ENCODE results near the gene MRPL40.

Gene MRPL40

DNA sequence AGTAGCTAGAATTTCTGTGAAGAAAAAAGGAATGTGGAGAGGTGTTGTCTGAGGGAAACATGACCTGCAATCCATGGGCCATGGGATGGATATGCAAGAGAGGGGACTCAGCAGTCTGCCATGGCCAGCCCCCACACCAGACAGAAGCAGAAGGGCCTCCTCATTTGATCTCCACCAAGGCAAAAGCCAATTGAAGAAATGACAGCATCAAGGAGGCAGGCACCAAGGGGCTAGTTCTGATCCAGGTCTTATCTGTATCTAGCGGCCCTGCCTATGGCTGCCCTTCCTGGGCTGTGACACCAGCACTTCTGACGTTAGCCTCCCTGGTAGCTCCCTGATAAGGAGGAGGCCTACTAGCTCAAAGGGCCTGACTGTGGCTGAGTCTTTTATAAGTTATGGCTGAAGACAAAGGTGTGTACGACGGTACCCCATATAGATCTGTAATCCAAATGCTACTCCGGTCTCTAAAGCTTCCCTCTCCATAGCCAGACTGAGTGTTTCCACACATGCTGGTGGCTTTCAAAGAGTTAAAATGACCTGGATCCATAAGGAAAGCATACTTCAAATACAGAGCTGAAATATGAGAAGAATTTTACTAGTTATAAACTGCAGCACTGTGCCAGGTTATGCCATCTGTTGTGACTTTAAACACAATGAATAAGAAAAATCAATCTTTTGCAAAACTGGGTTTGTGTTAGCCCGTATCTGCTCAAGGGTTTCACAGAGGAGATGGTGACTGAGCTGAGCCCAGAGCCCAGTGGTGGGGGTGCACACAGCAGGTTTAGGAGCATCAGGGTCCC is 35.2 kb upstream of the MRPL40 start (continued):
- TF ChIP-seq, protein P1, sequence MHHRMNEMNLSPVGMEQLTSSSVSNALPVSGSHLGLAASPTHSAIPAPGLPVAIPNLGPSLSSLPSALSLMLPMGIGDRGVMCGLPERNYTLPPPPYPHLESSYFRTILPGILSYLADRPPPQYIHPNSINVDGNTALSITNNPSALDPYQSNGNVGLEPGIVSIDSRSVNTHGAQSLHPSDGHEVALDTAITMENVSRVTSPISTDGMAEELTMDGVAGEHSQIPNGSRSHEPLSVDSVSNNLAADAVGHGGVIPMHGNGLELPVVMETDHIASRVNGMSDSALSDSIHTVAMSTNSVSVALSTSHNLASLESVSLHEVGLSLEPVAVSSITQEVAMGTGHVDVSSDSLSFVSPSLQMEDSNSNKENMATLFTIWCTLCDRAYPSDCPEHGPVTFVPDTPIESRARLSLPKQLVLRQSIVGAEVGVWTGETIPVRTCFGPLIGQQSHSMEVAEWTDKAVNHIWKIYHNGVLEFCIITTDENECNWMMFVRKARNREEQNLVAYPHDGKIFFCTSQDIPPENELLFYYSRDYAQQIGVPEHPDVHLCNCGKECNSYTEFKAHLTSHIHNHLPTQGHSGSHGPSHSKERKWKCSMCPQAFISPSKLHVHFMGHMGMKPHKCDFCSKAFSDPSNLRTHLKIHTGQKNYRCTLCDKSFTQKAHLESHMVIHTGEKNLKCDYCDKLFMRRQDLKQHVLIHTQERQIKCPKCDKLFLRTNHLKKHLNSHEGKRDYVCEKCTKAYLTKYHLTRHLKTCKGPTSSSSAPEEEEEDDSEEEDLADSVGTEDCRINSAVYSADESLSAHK (tag by site-specific recombination; IDR thresholded peaks at IDR 0.05), result no peak
- TF ChIP-seq, protein P2, sequence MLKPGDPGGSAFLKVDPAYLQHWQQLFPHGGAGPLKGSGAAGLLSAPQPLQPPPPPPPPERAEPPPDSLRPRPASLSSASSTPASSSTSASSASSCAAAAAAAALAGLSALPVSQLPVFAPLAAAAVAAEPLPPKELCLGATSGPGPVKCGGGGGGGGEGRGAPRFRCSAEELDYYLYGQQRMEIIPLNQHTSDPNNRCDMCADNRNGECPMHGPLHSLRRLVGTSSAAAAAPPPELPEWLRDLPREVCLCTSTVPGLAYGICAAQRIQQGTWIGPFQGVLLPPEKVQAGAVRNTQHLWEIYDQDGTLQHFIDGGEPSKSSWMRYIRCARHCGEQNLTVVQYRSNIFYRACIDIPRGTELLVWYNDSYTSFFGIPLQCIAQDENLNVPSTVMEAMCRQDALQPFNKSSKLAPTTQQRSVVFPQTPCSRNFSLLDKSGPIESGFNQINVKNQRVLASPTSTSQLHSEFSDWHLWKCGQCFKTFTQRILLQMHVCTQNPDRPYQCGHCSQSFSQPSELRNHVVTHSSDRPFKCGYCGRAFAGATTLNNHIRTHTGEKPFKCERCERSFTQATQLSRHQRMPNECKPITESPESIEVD (tag by site-specific recombination; IDR thresholded peaks at IDR 0.05), result no peak
- TF ChIP-seq, protein P3, sequence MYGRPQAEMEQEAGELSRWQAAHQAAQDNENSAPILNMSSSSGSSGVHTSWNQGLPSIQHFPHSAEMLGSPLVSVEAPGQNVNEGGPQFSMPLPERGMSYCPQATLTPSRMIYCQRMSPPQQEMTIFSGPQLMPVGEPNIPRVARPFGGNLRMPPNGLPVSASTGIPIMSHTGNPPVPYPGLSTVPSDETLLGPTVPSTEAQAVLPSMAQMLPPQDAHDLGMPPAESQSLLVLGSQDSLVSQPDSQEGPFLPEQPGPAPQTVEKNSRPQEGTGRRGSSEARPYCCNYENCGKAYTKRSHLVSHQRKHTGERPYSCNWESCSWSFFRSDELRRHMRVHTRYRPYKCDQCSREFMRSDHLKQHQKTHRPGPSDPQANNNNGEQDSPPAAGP (tag by site-specific recombination; IDR thresholded peaks at IDR 0.05), result no peak
- no peak for TF ChIP-seq ZNF521 (tag by site-specific recombination; IDR thresholded peaks at IDR 0.05)

DNA sequence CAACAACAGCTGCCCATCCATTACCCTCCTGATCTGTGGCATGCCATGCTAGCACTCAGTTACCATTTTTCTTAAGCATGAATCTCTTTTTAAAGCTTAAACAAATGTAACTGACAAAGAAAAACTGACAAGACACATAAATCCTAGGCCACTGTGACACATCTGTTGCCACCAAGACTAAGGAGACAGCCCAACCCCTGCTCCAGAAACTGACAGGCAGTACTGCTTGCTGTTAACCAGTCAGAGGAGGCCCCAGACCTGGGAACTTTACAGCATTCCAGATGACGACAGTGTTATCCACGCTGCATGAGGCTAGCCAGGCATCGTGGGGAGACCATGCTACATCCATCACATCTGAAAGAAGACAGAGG is 34.6 kb upstream of the MRPL40 start:
- TF ChIP-seq KLF8 (tag by site-specific recombination; IDR thresholded peaks at IDR 0.05) (no peak), ZNF324 (tag by site-specific recombination; IDR thresholded peaks at IDR 0.05) (no peak)
- TF ChIP-seq, protein P4, sequence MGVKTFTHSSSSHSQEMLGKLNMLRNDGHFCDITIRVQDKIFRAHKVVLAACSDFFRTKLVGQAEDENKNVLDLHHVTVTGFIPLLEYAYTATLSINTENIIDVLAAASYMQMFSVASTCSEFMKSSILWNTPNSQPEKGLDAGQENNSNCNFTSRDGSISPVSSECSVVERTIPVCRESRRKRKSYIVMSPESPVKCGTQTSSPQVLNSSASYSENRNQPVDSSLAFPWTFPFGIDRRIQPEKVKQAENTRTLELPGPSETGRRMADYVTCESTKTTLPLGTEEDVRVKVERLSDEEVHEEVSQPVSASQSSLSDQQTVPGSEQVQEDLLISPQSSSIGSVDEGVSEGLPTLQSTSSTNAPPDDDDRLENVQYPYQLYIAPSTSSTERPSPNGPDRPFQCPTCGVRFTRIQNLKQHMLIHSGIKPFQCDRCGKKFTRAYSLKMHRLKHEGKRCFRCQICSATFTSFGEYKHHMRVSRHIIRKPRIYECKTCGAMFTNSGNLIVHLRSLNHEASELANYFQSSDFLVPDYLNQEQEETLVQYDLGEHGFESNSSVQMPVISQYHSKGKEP (tag by site-specific recombination; IDR thresholded peaks at IDR 0.05), result no peak
- TF ChIP-seq, protein P5, sequence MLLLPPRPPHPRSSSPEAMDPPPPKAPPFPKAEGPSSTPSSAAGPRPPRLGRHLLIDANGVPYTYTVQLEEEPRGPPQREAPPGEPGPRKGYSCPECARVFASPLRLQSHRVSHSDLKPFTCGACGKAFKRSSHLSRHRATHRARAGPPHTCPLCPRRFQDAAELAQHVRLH (tag by site-specific recombination; IDR thresholded peaks at IDR 0.05), result no peak
- TF ChIP-seq, protein P6, sequence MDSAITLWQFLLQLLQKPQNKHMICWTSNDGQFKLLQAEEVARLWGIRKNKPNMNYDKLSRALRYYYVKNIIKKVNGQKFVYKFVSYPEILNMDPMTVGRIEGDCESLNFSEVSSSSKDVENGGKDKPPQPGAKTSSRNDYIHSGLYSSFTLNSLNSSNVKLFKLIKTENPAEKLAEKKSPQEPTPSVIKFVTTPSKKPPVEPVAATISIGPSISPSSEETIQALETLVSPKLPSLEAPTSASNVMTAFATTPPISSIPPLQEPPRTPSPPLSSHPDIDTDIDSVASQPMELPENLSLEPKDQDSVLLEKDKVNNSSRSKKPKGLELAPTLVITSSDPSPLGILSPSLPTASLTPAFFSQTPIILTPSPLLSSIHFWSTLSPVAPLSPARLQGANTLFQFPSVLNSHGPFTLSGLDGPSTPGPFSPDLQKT (IDR thresholded peaks at IDR 0.05; ENCODE audit: borderline replicate concordance, low read depth, low read length), result no peak
- Histone ChIP-seq H3K4me1 (ENCODE audit: control insufficient read depth, insufficient read depth, low read length) (no peaks in the 10 kb centered on the region), H3K4me3 (ENCODE audit: low read depth, low read length) (no peak overlapping the region), H3K27ac (ENCODE audit: extremely low read depth, low read depth, low read length) (no peak overlapping the region), H3K9me3 (ENCODE audit: control insufficient read depth, insufficient read depth, low read depth, low read length) (no peaks in the 10 kb centered on the region), H3K36me3 (ENCODE audit: control insufficient read depth in 2 of 2, insufficient read depth in 1 of 2, low read length in 2 of 2) (peaks cover 3 to 90% of the 10 kb centered on the region in 2 experiments; a peak in 2 of 3 replicates)
- POLR2A ChIA-PET, result no interaction called here
- CTCF ChIA-PET, result interaction anchor here (1.6 kb wide), 1 partner anchor 7 kb away, joined by 4 read pairs; no protein-coding TSS in a partner anchor

DNA sequence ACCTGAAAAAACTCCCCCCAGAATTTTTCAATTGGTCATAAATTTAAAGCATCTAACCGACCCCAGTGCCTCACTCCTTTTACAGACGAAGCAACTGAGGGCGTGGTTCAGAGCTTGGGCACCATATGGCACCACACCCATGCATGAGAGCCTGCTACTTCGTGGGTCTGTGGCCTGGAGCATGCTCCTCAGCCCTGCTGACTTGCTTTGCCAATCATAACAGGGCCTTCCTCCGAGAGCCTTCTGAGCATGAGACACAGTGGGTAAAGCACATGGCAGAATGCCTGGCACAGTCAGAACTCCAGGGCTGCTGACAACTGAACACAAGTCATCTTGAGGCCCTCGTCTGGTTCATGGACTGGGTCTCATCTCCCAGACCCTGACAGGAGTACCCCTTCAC is 34.1 kb upstream of the MRPL40 start:
- no peaks in the 10 kb centered on the region for H3K4me1 ChIP-seq (ENCODE audit: control insufficient read depth, insufficient read depth, low read length)
- no peaks in the 10 kb centered on the region for H3K9me3 ChIP-seq (ENCODE audit: control insufficient read depth, insufficient read depth, low read depth, low read length)
- H3K4me3 ChIP-seq (ENCODE audit: low read depth, low read length), result no peak overlapping the region
- ChIA-PET CTCF (no interaction called here), POLR2A (no interaction called here)
- peaks cover 3 to 88% of the 10 kb centered on the region in 2 experiments; a peak in 2 of 3 replicates for H3K36me3 ChIP-seq (ENCODE audit: control insufficient read depth in 2 of 2, insufficient read depth in 1 of 2, low read length in 2 of 2)
- H3K27ac ChIP-seq (ENCODE audit: extremely low read depth, low read depth, low read length), result no peak overlapping the region
- TF ChIP-seq KLF1 (tag by site-specific recombination; IDR thresholded peaks at IDR 0.05), result peak; percentile 75
- no peak for TF ChIP-seq ZBTB20 (tag by site-specific recombination; IDR thresholded peaks at IDR 0.05)
